ENCODE data around the gene GPALPP1. TPM values are rescaled to one million over a fixed set of nuclear protein-coding genes. Genes with fewer than 3 reads are reported as not detected.

GPALPP1 gene
- total RNA-seq, 4 donors from 2014 or later = 30.1 to 44.4 (median 35.2) TPM

- no peak for DNase-seq
Measured at GRCh38 chr13:45036206-45036605, 46.9 kb downstream of the GPALPP1 start.

GRCh38 chr13:45040173-45040572, 50.8 kb downstream of the GPALPP1 start:
- no peak overlapping the region for H3K4me3 ChIP-seq (replicated peaks in 1 of 3)
- TF ChIP-seq CTCF (IDR thresholded peaks at IDR 0.05) = no peak
- no peak for TF ChIP-seq POLR2A (IDR thresholded peaks at IDR 0.05)
- H3K9me3 ChIP-seq = no peaks in the 10 kb centered on the region
- H3K27me3 ChIP-seq = no peaks in the 10 kb centered on the region
- H3K4me1 ChIP-seq = no peaks in the 10 kb centered on the region
- 93 to 100% methylated on average over 1 of the region's 1 CpG for WGBS, 2 donors
- intact Hi-C loops (cut with DNase I) = no loop called here
- peaks cover 0 to 3% of the 10 kb centered on the region in 2 donors for H3K36me3 ChIP-seq
- no peak for DNase-seq
- no peak overlapping the region for H3K27ac ChIP-seq

More at GRCh38 chr13:45036206-45036605, 46.9 kb downstream of the GPALPP1 start:
- intact Hi-C loops (cut with DNase I) = no loop called here
- no peaks in the 10 kb centered on the region for H3K9me3 ChIP-seq
- peaks cover 0 to 6% of the 10 kb centered on the region in 2 donors for H3K36me3 ChIP-seq
- no peaks in the 10 kb centered on the region for H3K4me1 ChIP-seq
- H3K4me3 ChIP-seq (replicated peaks in 1 of 3) = no peak overlapping the region
- H3K27me3 ChIP-seq = no peaks in the 10 kb centered on the region
- H3K27ac ChIP-seq = no peak overlapping the region
- TF ChIP-seq POLR2A (IDR thresholded peaks at IDR 0.05) (no peak), CTCF (IDR thresholded peaks at IDR 0.05) (no peak)

- no peak for TF ChIP-seq POLR2A (IDR thresholded peaks at IDR 0.05)
- H3K27ac ChIP-seq = no peak overlapping the region
- no peaks in the 10 kb centered on the region for H3K4me1 ChIP-seq
- no peak overlapping the region for H3K4me3 ChIP-seq (replicated peaks in 1 of 3)
- intact Hi-C loops (cut with DNase I) = no loop called here
- H3K27me3 ChIP-seq = no peaks in the 10 kb centered on the region
- no peak for DNase-seq
- 85 to 95% methylated on average over 3 of the region's 3 CpGs for WGBS, 2 donors
- no peaks in the 10 kb centered on the region for H3K9me3 ChIP-seq
- peaks cover 0 to 3% of the 10 kb centered on the region in 2 donors for H3K36me3 ChIP-seq
Measured at GRCh38 chr13:45040622-45041021, 51.3 kb downstream of the GPALPP1 start.

- no peak for DNase-seq
- intact Hi-C loops (cut with DNase I) = no loop called here
- no peaks in the 10 kb centered on the region for H3K27me3 ChIP-seq
Measured at GRCh38 chr13:45042539-45042938, 53.2 kb downstream of the GPALPP1 start.

GRCh38 chr13:45046445-45046844, 57.1 kb downstream of the GPALPP1 start:
- H3K36me3 ChIP-seq = no peaks in the 10 kb centered on the region
- H3K4me3 ChIP-seq (replicated peaks in 1 of 3) = no peak overlapping the region
- TF ChIP-seq POLR2A (IDR thresholded peaks at IDR 0.05) = no peak
- no peak for TF ChIP-seq CTCF (IDR thresholded peaks at IDR 0.05)
- DNase-seq = no peak
- intact Hi-C loops (cut with DNase I) = loop anchor here (5.0 kb wide), 2 partner anchors 236 to 261 kb away; no protein-coding TSS in a partner anchor
- no peaks in the 10 kb centered on the region for H3K27me3 ChIP-seq
- H3K9me3 ChIP-seq = no peaks in the 10 kb centered on the region
- 83 to 93% methylated on average over 4 of the region's 4 CpGs for WGBS, 2 donors
- peaks cover 0 to 5% of the 10 kb centered on the region in 2 donors for H3K4me1 ChIP-seq
- H3K27ac ChIP-seq = no peak overlapping the region

More at GRCh38 chr13:45042539-45042938, 53.2 kb downstream of the GPALPP1 start:
- Histone ChIP-seq H3K4me3 (replicated peaks in 1 of 3) (no peak overlapping the region), H3K36me3 (peaks cover 0 to 3% of the 10 kb centered on the region in 2 donors), H3K4me1 (peaks cover 0 to 5% of the 10 kb centered on the region in 2 donors), H3K9me3 (no peaks in the 10 kb centered on the region), H3K27ac (no peak overlapping the region)
- 77 to 82% methylated on average over 3 of the region's 3 CpGs for WGBS, 2 donors
- TF ChIP-seq CTCF (IDR thresholded peaks at IDR 0.05) (no peak), POLR2A (IDR thresholded peaks at IDR 0.05) (no peak)

Data from thyroid gland (tissue), 4 donors.